ENCODE measurements around the gene CUEDC2. TPM values are rescaled to one million over a fixed set of nuclear protein-coding genes. Genes with fewer than 3 reads are reported as not detected.

Gene CUEDC2
- total and polyA plus RNA-seq, 4 donors, result 40.6 to 80.2 (median 51.8) TPM

- intact Hi-C loops (cut with DNase I), result no loop called here
- H3K9me3 ChIP-seq (ENCODE audit: control insufficient read depth, low read length), result no peaks in the 10 kb centered on the region
- DNase-seq, result no peak
- no peak overlapping the region for H3K4me3 ChIP-seq (ENCODE audit: low read length in 2 of 2)
- 81 to 84% methylated on average over 14 of the region's 14 CpGs for WGBS, 2 donors
- ATAC-seq (ENCODE audit: low FRiP score), result no peak
- no peaks in the 10 kb centered on the region for H3K27me3 ChIP-seq (ENCODE audit: control insufficient read depth in 1 of 2, insufficient read depth in 2 of 2, low read length in 1 of 2)
- H3K27ac ChIP-seq (ENCODE audit: low read depth in 1 of 2, low read length in 2 of 2), result no peak overlapping the region
- H3K4me1 ChIP-seq (ENCODE audit: control insufficient read depth in 1 of 2, insufficient read depth in 2 of 2, low read length in 2 of 2), result no peaks in the 10 kb centered on the region
- no peaks in the 10 kb centered on the region for H3K36me3 ChIP-seq (ENCODE audit: control insufficient read depth in 1 of 2, insufficient read depth in 2 of 2, low read length in 1 of 2)
Observed at GRCh38 chr10:102411341-102412255, 20.8 kb downstream of the CUEDC2 start.

DNA sequence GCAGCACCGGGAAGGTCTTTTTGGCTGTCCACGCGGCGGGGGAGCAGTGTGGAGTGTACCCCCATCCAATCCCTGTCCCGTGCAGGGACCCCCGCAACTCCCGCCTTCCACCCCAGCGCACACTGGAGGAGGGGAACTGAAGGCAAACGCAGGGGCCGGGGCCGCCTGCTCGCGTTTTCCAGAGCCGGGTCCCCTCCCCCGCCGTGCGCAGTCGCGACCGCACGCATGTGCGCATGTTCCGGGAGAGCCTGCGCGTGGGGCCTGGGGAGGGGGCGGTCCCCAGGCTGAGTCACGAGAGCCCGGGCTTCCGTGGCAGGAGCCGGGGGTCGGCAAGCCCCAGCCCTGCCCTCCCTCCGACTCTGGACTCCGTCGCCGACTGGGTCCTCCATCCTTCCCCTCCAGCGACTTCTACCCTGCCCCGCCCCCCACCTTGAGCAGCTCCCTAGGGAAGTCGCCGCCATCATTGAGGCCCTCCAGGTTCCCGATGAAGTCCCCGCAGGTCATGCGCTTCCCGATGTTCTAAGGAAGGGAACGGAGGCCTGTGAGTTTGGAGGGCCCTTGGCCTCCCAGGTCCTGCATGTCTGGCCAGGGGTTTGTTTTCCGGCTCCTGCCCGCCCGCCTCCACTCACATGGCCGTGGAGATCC lies 21.8 kb downstream of the CUEDC2 start:
- Histone ChIP-seq H3K27ac (ENCODE audit: low read depth in 1 of 2, low read length in 2 of 2) (no peak overlapping the region), H3K9me3 (ENCODE audit: control insufficient read depth, low read length) (no peaks in the 10 kb centered on the region), H3K27me3 (ENCODE audit: control insufficient read depth in 1 of 2, insufficient read depth in 2 of 2, low read length in 1 of 2) (no peaks in the 10 kb centered on the region), H3K4me3 (ENCODE audit: low read length in 2 of 2) (no peak overlapping the region), H3K4me1 (ENCODE audit: control insufficient read depth in 1 of 2, insufficient read depth in 2 of 2, low read length in 2 of 2) (no peaks in the 10 kb centered on the region), H3K36me3 (ENCODE audit: control insufficient read depth in 1 of 2, insufficient read depth in 2 of 2, low read length in 1 of 2) (no peaks in the 10 kb centered on the region)
- WGBS, 2 donors, result 1 to 2% methylated on average over 40 to 48 of the region's 48 CpGs
- intact Hi-C loops (cut with DNase I), result no loop called here
- ATAC-seq (ENCODE audit: low FRiP score), result no peak
- DNase-seq, result no peak

DNA sequence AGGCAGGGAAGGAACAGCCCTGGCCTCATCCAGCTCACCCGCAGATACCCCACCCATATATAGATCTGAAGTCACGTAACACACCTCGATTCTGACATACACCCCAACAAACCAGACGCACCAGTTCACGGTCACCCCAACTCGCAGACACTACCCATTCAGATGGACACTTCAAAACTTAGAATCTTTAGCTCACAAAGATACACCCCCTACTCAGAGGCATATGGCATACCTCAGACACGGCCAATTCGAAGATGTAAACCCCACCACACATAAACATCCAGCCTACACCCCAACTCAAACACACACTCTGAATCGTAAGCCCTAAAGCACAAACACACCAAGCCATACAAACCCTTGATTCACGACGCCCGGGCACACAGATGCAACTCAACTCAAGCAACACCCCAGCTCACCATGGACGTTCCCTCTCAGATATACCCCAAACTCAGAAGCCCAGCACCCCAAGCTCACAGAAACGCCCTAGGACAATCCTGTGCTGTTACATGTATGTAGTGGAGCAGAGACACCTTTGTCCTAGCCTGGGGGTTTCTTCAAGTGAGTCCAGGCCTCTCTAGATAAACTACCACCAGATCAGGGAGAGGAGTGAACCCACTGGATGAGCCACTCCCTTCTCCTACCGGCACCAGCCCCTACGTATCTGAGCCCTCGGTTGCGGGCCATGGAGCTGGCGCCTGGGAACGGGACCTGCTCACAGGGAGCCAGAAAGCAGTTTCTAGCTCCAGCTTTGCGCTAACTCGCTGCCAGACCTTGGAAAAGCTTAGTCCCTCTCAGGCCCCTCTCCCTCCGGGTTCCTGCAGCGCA lies 22.6 kb downstream of the CUEDC2 start:
- Histone ChIP-seq H3K27me3 (ENCODE audit: control insufficient read depth in 1 of 2, insufficient read depth in 2 of 2, low read length in 1 of 2) (no peaks in the 10 kb centered on the region), H3K4me3 (ENCODE audit: low read length in 2 of 2) (no peak overlapping the region), H3K9me3 (ENCODE audit: control insufficient read depth, low read length) (no peaks in the 10 kb centered on the region), H3K4me1 (ENCODE audit: control insufficient read depth in 1 of 2, insufficient read depth in 2 of 2, low read length in 2 of 2) (no peaks in the 10 kb centered on the region), H3K36me3 (ENCODE audit: control insufficient read depth in 1 of 2, insufficient read depth in 2 of 2, low read length in 1 of 2) (no peaks in the 10 kb centered on the region), H3K27ac (ENCODE audit: low read depth in 1 of 2, low read length in 2 of 2) (no peak overlapping the region)
- ATAC-seq (ENCODE audit: low FRiP score) (no peak), DNase-seq (no peak)
- intact Hi-C loops (cut with DNase I), result no loop called here
- WGBS, 2 donors, result 29 to 35% methylated on average over 24 of the region's 24 CpGs

DNA sequence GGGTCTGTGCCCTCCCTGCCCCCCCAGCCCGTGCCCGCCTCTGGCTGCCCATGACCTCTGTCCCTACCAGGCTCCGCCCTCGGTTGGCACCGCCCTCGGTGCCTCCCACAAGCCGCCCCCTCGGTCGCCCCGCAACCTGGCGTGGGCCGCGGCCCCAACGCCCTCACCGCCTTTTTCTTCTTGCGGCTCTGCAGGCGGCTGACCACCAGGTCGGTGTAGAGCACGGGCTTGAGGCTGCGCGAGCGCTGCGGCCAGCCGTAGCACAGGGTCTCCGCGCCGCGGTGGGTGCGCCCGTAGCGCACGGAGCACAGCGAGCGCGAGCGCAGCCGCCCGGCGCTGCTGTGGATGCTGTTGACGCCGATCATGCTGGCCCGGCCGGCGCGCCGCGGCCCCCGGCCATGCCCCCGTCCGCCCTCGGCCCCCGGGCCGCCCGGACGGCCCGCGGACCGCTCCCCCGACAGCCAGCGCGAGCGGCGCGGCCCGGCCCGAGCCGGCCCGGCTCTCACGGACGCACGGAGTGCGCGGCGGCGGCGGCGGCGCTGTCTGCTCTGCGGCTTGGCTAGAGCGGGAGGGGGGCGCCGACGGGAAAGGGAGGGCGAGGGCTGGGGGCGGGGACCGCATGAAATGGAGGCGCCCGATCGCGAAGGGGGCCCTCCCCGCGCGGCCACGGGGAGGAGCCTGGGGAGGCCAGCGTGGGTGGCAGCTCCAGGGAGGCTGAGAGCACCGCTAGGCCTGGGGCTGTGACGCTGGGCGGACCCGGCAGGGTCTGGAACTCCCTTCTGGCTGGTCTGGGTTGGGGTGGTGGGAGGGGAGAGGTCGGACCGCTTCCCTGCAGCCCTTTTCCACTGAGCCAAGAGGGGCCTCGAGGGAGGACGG lies 23.4 kb downstream of the CUEDC2 start:
- Histone ChIP-seq H3K4me3 (ENCODE audit: low read length in 2 of 2) (peak overlapping the region in 1 of 2 donors; percentile 30), H3K4me1 (ENCODE audit: control insufficient read depth in 1 of 2, insufficient read depth in 2 of 2, low read length in 2 of 2) (no peaks in the 10 kb centered on the region), H3K27me3 (ENCODE audit: control insufficient read depth in 1 of 2, insufficient read depth in 2 of 2, low read length in 1 of 2) (no peaks in the 10 kb centered on the region), H3K27ac (ENCODE audit: low read depth in 1 of 2, low read length in 2 of 2) (no peak overlapping the region), H3K9me3 (ENCODE audit: control insufficient read depth, low read length) (no peaks in the 10 kb centered on the region), H3K36me3 (ENCODE audit: control insufficient read depth in 1 of 2, insufficient read depth in 2 of 2, low read length in 1 of 2) (no peaks in the 10 kb centered on the region)
- intact Hi-C loops (cut with DNase I), result no loop called here
- peak in 1 of 2 donors; percentile 81 for DNase-seq
- 1% methylated on average over 51 to 103 of the region's 103 CpGs for WGBS, 2 donors
- no peak for ATAC-seq (ENCODE audit: low FRiP score)

- Histone ChIP-seq H3K27me3 (ENCODE audit: control insufficient read depth in 1 of 2, insufficient read depth in 2 of 2, low read length in 1 of 2) (no peaks in the 10 kb centered on the region), H3K27ac (ENCODE audit: low read depth in 1 of 2, low read length in 2 of 2) (no peak overlapping the region), H3K9me3 (ENCODE audit: control insufficient read depth, low read length) (no peaks in the 10 kb centered on the region), H3K36me3 (ENCODE audit: control insufficient read depth in 1 of 2, insufficient read depth in 2 of 2, low read length in 1 of 2) (no peaks in the 10 kb centered on the region), H3K4me3 (ENCODE audit: low read length in 2 of 2) (no peak overlapping the region), H3K4me1 (ENCODE audit: control insufficient read depth in 1 of 2, insufficient read depth in 2 of 2, low read length in 2 of 2) (no peaks in the 10 kb centered on the region)
- intact Hi-C loops (cut with DNase I), result no loop called here
- WGBS, 2 donors, result 67 to 69% methylated on average over 14 of the region's 14 CpGs
- DNase-seq, result no peak
- ATAC-seq (ENCODE audit: low FRiP score), result no peak
Observed at GRCh38 chr10:102408131-102408727, 24.1 kb downstream of the CUEDC2 start.

DNA sequence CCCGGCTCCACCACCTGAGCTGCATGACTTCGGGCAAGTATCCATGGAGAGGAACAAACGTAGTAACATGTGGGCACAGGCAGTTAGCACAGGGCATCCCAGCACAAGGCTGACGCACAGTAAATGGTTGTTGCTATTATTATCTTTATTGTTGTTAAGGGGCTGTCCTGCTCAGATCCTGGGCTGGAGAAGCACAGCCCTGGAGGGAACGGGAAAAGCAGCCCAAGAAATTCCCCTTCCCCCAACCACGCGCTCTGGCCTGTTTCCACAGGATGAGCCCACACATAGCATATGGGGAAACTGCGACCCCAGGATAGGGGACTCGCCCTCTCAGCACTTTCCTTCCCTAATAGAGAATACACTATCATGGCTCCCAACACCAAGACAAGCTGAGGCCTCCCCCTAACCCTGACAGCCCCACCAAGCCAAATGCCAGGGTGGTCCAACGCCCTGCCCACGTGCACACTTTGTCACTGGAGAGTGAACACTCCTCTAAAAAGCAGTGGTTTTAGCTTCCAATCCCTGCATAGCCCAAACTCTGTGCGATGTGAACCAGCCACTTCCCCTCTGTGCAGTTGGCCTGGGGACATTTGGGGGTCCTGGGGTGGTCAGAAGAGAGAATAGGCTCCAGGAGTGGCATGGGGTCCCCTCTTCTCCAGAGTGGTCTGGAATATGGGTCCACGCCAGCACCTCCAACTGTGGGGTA lies 24.8 kb downstream of the CUEDC2 start:
- no peak overlapping the region for H3K4me3 ChIP-seq (ENCODE audit: low read length in 2 of 2)
- ATAC-seq (ENCODE audit: low FRiP score), result no peak
- no peaks in the 10 kb centered on the region for H3K36me3 ChIP-seq (ENCODE audit: control insufficient read depth in 1 of 2, insufficient read depth in 2 of 2, low read length in 1 of 2)
- no peaks in the 10 kb centered on the region for H3K9me3 ChIP-seq (ENCODE audit: control insufficient read depth, low read length)
- DNase-seq, result no peak
- H3K27me3 ChIP-seq (ENCODE audit: control insufficient read depth in 1 of 2, insufficient read depth in 2 of 2, low read length in 1 of 2), result no peaks in the 10 kb centered on the region
- H3K4me1 ChIP-seq (ENCODE audit: control insufficient read depth in 1 of 2, insufficient read depth in 2 of 2, low read length in 2 of 2), result no peaks in the 10 kb centered on the region
- 86% methylated on average over 13 of the region's 13 CpGs for WGBS, 2 donors
- H3K27ac ChIP-seq (ENCODE audit: low read depth in 1 of 2, low read length in 2 of 2), result no peak overlapping the region
- intact Hi-C loops (cut with DNase I), result no loop called here

GRCh38 chr10:102406815-102407214 lies 25.6 kb downstream of the CUEDC2 start:
- no peak for DNase-seq
- H3K9me3 ChIP-seq (ENCODE audit: control insufficient read depth, low read length), result no peaks in the 10 kb centered on the region
- H3K4me3 ChIP-seq (ENCODE audit: low read length in 2 of 2), result no peak overlapping the region
- no peaks in the 10 kb centered on the region for H3K27me3 ChIP-seq (ENCODE audit: control insufficient read depth in 1 of 2, insufficient read depth in 2 of 2, low read length in 1 of 2)
- H3K4me1 ChIP-seq (ENCODE audit: control insufficient read depth in 1 of 2, insufficient read depth in 2 of 2, low read length in 2 of 2), result no peaks in the 10 kb centered on the region
- ATAC-seq (ENCODE audit: low FRiP score), result no peak
- 96 to 100% methylated on average over 2 of the region's 2 CpGs for WGBS, 2 donors
- no peaks in the 10 kb centered on the region for H3K36me3 ChIP-seq (ENCODE audit: control insufficient read depth in 1 of 2, insufficient read depth in 2 of 2, low read length in 1 of 2)
- H3K27ac ChIP-seq (ENCODE audit: low read depth in 1 of 2, low read length in 2 of 2), result no peak overlapping the region
- intact Hi-C loops (cut with DNase I), result no loop called here
